ENCODE data around the gene PSD4. TPM values are rescaled to one million over a fixed set of nuclear protein-coding genes. Genes with fewer than 3 reads are reported as not detected.

PSD4 gene
- total RNA-seq, 1 experiment from 2014 or later = 1.0 TPM

DNA sequence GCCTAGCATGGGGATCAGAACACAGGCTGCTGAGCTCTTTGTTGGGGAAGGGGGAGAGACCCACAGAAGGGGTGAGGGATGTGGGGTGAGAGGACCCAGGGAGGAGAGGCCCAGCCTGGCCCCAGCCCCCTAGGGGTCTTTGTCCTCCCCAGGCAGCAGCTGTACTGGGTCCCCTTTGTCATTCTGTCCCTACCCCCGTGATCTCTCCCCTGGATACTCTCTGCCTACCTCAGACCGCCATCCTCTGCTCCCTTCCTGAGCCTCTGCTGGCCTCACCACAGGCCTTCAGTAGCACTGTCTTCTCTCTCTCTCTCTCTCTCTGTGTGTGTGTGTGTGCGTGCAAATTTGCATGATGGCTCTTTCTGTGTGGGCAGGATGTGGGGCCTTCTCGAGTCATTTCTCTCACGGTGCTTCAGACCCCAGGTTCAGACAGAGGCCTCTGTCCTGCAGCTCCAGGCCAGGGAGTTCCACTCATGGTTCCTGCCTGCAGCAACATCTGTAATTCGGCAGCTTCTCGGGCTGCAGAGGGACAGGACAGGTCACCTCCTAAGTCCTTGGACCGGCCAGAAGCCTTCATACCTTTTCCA lies 1.4 kb downstream of the PSD4 start:
- H3K4me2 ChIP-seq (ENCODE audit: insufficient read depth, insufficient read length, low read length) = no peak overlapping the region
- no peak overlapping the region for H2BK15ac ChIP-seq (ENCODE audit: low read depth, low read length)
- no peak overlapping the region for H2BK5ac ChIP-seq (ENCODE audit: insufficient read length, low read length)
- Mint-ChIP-seq H3K27me3 (ENCODE audit: low read depth) (peaks cover under 1% of the 10 kb centered on the region), H3K4me1 (peaks cover 20 to 25% of the 10 kb centered on the region in 2 experiments), H3K27ac (no peak overlapping the region), H3K9me3 (no peaks in the 10 kb centered on the region), H3K4me3 (no peak overlapping the region), H3K36me3 (ENCODE audit: insufficient read depth in 1 of 3, low read depth in 3 of 3) (no peaks in the 10 kb centered on the region; a peak in 2 of 7 replicates)
- no peak overlapping the region for H2BK12ac ChIP-seq (ENCODE audit: insufficient read length, low read depth, low read length)
- H4K20me1 ChIP-seq (ENCODE audit: control insufficient read depth, insufficient read depth, insufficient read length) = no peaks in the 10 kb centered on the region
- H4K5ac ChIP-seq (ENCODE audit: insufficient read length, low read depth, low read length) = no peak overlapping the region
- no peak overlapping the region for H4K91ac ChIP-seq (ENCODE audit: insufficient read length, low read depth, low read length)
- no peak for DNase-seq
- H3T11ph ChIP-seq (ENCODE audit: low read length) = no peak overlapping the region
- H3K79me1 ChIP-seq (ENCODE audit: insufficient read depth, low read depth, low read length, poor library complexity, severe bottlenecking) = no peaks in the 10 kb centered on the region
- no peaks in the 10 kb centered on the region for H3K79me2 ChIP-seq (ENCODE audit: insufficient read depth, low read length)
- no peak overlapping the region for H4K8ac ChIP-seq (replicated peaks; ENCODE audit: insufficient read length, low read depth, low read length)
- H3K23ac ChIP-seq (ENCODE audit: insufficient read length, low read depth, low read length) = no peak overlapping the region
- no peak overlapping the region for H2BK20ac ChIP-seq (ENCODE audit: low read depth, low read length, poor library complexity, severe bottlenecking)
- WGBS (ENCODE audit: extremely low coverage, insufficient read length, low lambda C conversion rate) = no CpG with 5 or more reads among the region's 8 CpGs
- no peak overlapping the region for H2BK120ac ChIP-seq (ENCODE audit: low read depth, low read length, poor library complexity, severe bottlenecking)
- H2AK5ac ChIP-seq (ENCODE audit: insufficient read length, low read length) = no peak overlapping the region
- H3K18ac ChIP-seq (ENCODE audit: insufficient read length, low read depth, low read length) = no peak overlapping the region
- no peak overlapping the region for H3K27ac ChIP-seq (ENCODE audit: insufficient read length, low read depth, low read length)
- no peak overlapping the region; the same call in 1 of the 2 replicates for H3K14ac ChIP-seq (ENCODE audit: insufficient read depth, low read length)
- H2AFZ ChIP-seq (ENCODE audit: low read length) = no peak overlapping the region
- no peaks in the 10 kb centered on the region for H3K27me3 ChIP-seq (ENCODE audit: insufficient read depth, low read length)
- H3K23me2 ChIP-seq (ENCODE audit: insufficient read length, low read depth, low read length, poor library complexity, severe bottlenecking) = no peaks in the 10 kb centered on the region
- H3K4ac ChIP-seq (ENCODE audit: low read depth, low read length) = no peak overlapping the region
- H3K9me3 ChIP-seq (ENCODE audit: control insufficient read depth, low read depth, low read length) = no peaks in the 10 kb centered on the region
- no peak overlapping the region for H3K56ac ChIP-seq (ENCODE audit: insufficient read length, low read depth, low read length)
- H3K9ac ChIP-seq (ENCODE audit: extremely low read depth, insufficient read length, low read length) = no peak overlapping the region
- no peaks in the 10 kb centered on the region; the same call in 1 of the 2 replicates for H3K4me1 ChIP-seq (ENCODE audit: insufficient read depth, low read length)
- TF ChIP-seq, protein P1, sequence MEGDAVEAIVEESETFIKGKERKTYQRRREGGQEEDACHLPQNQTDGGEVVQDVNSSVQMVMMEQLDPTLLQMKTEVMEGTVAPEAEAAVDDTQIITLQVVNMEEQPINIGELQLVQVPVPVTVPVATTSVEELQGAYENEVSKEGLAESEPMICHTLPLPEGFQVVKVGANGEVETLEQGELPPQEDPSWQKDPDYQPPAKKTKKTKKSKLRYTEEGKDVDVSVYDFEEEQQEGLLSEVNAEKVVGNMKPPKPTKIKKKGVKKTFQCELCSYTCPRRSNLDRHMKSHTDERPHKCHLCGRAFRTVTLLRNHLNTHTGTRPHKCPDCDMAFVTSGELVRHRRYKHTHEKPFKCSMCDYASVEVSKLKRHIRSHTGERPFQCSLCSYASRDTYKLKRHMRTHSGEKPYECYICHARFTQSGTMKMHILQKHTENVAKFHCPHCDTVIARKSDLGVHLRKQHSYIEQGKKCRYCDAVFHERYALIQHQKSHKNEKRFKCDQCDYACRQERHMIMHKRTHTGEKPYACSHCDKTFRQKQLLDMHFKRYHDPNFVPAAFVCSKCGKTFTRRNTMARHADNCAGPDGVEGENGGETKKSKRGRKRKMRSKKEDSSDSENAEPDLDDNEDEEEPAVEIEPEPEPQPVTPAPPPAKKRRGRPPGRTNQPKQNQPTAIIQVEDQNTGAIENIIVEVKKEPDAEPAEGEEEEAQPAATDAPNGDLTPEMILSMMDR (conservative IDR thresholded peaks at IDR 0.05) = no peak
